Chondrocyte (in vitro differentiated cells): ENCODE measurements around the gene DEFB132. TPM values are rescaled to one million over a fixed set of nuclear protein-coding genes. Genes with fewer than 3 reads are reported as not detected.
"Not testable (repeated sequence)": the region's sequence is repeated elsewhere in the genome, so short reads cannot be mapped to it uniquely, and the experiment has no call there.

Experiments
- DNase-seq: peaks from one replicate; pipeline ENCODE4 v3.0.0; 2021; ENCODE audit warnings: mixed read lengths, low spot score
- H3K27ac Mint-ChIP-seq: one replicate; pipeline ENCODE4 v1.8.0; 2021; ENCODE audit warnings: mild to moderate bottlenecking, moderate library complexity, mixed read lengths; ENCODE audit not compliant: unreplicated experiment
- H3K27me3 Mint-ChIP-seq: 2 replicates; pipeline ENCODE4 v1.8.0; 2021; ENCODE audit warnings: low read depth, mixed read lengths
- H3K36me3 Mint-ChIP-seq: 2 replicates; pipeline ENCODE4 v1.8.0; 2021; ENCODE audit warnings: low read depth, mixed read lengths
- H3K4me1 Mint-ChIP-seq: 2 replicates; pipeline ENCODE4 v1.8.0; 2021; ENCODE audit warnings: low read depth, mild to moderate bottlenecking, mixed read lengths
- H3K4me3 Mint-ChIP-seq: one replicate; pipeline ENCODE4 v1.8.0; 2021; ENCODE audit warnings: mild to moderate bottlenecking, moderate library complexity, mixed read lengths; ENCODE audit not compliant: unreplicated experiment
- H3K9me3 Mint-ChIP-seq: 2 replicates; pipeline ENCODE4 v1.8.0; 2021; ENCODE audit warnings: low read depth, mixed read lengths
- total RNA-seq: library from RNA; stranded (reverse); gene quantifications from 3 replicates; pipeline ENCODE4 v1.2.1, GENCODE V29; 2021
- TF ChIP-seq, protein P1 (sequence below): fragments of 200-600 bp; sonication (generic); IDR thresholded peaks from 2 replicates; pipeline ENCODE4 v1.5.0; 2021; ENCODE audit warnings: antibody characterized with exemption, mild to moderate bottlenecking, moderate library complexity

The DEFB132 gene
- total RNA-seq, 1 donor from 2014 or later: not detected

DNA sequence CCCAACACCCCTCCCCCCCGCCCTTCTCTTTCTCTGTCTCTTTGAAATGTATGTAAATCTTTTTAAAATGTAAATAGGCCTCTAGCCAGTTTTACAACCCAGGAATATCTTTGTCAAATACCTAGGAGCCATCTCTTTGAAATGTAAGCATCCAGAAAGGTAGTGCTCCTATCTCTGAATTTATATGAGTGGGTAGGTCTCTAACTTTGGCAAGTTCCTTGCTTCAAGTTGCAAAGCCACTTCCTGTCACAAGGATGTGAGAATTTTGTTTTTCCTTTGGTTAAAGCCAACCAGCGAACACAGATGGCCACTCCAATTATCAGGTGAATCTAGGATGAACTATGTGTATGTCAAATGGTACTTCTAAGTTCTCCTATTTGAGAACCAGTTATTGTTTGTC, 6.2 kb upstream of the DEFB132 start:
- Mint-ChIP-seq H3K9me3 (peaks cover 10% of the 10 kb centered on the region), H3K4me1 (no peaks in the 10 kb centered on the region), H3K4me3 (no peak overlapping the region), H3K27me3 (peaks cover 21% of the 10 kb centered on the region), H3K36me3 (no peaks in the 10 kb centered on the region), H3K27ac (no peak overlapping the region)
- TF ChIP-seq, protein P1, sequence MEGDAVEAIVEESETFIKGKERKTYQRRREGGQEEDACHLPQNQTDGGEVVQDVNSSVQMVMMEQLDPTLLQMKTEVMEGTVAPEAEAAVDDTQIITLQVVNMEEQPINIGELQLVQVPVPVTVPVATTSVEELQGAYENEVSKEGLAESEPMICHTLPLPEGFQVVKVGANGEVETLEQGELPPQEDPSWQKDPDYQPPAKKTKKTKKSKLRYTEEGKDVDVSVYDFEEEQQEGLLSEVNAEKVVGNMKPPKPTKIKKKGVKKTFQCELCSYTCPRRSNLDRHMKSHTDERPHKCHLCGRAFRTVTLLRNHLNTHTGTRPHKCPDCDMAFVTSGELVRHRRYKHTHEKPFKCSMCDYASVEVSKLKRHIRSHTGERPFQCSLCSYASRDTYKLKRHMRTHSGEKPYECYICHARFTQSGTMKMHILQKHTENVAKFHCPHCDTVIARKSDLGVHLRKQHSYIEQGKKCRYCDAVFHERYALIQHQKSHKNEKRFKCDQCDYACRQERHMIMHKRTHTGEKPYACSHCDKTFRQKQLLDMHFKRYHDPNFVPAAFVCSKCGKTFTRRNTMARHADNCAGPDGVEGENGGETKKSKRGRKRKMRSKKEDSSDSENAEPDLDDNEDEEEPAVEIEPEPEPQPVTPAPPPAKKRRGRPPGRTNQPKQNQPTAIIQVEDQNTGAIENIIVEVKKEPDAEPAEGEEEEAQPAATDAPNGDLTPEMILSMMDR: no peak
- DNase-seq: no peak

- Mint-ChIP-seq H3K27ac (no peak overlapping the region), H3K36me3 (no peaks in the 10 kb centered on the region), H3K9me3 (peaks cover 3% of the 10 kb centered on the region), H3K4me3 (no peak overlapping the region), H3K4me1 (no peaks in the 10 kb centered on the region), H3K27me3 (peaks cover 28% of the 10 kb centered on the region)
- TF ChIP-seq, protein P1: no peak
- no peak for DNase-seq
These were observed 4.7 kb upstream of the DEFB132 start for GRCh38 chr20:252801-253200.

DNA sequence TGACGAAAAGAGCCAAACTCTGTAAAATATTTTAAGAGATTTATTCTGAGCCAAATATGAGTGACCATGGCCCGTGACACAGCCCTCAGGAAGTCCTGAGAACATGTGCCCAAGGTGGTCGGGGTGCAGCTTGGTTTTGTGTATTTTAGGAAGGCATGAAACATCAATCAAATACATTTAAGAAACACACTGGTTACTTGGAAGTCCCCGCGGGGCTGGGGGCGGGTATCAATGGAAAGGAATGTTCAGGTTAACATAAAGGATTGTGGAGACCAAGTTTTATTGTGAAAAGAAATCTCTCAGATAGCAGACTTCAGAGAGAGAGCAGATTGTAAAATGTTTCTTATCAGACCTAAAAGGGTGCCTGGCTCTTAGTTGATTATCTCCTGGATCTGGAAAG, 4.1 kb upstream of the DEFB132 start:
- H3K27ac Mint-ChIP-seq, H3K4me1 Mint-ChIP-seq, H3K4me3 Mint-ChIP-seq, H3K9me3 Mint-ChIP-seq, H3K36me3 Mint-ChIP-seq, DNase-seq: not testable (repeated sequence)
- peaks cover 33% of the 10 kb centered on the region for H3K27me3 Mint-ChIP-seq

DNA sequence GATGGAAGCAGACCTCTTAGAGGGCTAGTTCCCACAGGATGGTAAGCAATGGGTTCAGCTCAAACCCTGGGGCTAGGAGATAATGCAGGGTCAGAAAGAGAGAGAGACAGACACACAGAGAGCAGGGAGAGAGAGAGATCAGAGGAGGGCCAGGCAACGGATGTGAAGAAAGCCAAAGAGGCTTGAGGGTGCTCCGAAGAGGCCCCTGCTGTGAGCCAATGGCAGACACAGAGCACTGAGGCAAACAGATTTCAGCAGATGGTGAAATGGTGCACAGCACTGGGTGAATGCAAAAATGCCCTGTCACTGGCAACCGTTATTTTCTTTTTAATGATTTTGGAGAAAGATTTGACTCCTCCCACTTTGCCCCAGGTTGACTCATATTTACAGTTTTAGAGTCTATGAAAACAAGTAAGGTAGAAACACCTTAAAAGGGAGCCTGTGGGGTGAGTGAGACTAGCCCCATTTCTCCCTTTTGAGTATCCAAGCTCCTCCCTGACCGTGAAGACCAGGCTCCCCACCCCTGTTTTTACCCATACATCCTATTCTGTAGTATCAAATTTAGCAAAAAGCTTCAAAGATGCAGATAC, 840 bp downstream of the DEFB132 start:
- H3K36me3 Mint-ChIP-seq: no peaks in the 10 kb centered on the region
- no peak overlapping the region for H3K27ac Mint-ChIP-seq
- no peak overlapping the region for H3K4me3 Mint-ChIP-seq
- no peak for DNase-seq
- TF ChIP-seq, protein P1: no peak
- no peaks in the 10 kb centered on the region for H3K4me1 Mint-ChIP-seq
- peaks cover 40% of the 10 kb centered on the region for H3K27me3 Mint-ChIP-seq
- no peaks in the 10 kb centered on the region for H3K9me3 Mint-ChIP-seq

GRCh38 chr20:258963-259362, 1.4 kb downstream of the DEFB132 start:
- H3K27me3 Mint-ChIP-seq: peaks cover 40% of the 10 kb centered on the region
- TF ChIP-seq, protein P1: peak; percentile 34
- H3K4me1 Mint-ChIP-seq: no peaks in the 10 kb centered on the region
- H3K9me3 Mint-ChIP-seq: no peaks in the 10 kb centered on the region
- H3K36me3 Mint-ChIP-seq: no peaks in the 10 kb centered on the region
- H3K27ac Mint-ChIP-seq: no peak overlapping the region
- DNase-seq: no peak
- H3K4me3 Mint-ChIP-seq: no peak overlapping the region

DNA sequence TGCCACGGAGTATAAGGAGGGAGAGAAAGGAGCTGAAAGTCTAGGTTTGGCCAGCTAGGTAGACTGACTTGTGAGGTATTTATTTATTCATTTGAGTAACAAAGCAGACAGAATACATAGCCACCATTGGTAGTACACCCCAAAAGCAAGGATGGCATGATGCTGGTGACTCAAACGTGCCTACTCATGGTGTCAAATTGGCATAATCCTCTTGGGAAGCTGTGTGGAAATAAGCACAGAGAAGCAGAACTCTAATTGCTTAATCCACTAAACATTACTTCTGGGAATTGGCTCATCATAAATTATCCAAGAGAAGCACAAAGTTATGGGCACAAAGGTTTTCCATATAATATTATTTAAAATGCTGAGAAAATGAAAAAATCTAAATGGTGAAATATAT, 2.5 kb downstream of the DEFB132 start:
- no peak for DNase-seq
- Mint-ChIP-seq H3K27ac (no peak overlapping the region), H3K36me3 (no peaks in the 10 kb centered on the region), H3K4me3 (no peak overlapping the region), H3K27me3 (peaks cover 36% of the 10 kb centered on the region), H3K9me3 (no peaks in the 10 kb centered on the region), H3K4me1 (no peaks in the 10 kb centered on the region)
- TF ChIP-seq, protein P1: no peak
